LNCaP clone FGC (cell line): ENCODE measurements around the gene BORCS8.

Source experiments
- DNase-seq: peaks from one replicate; pipeline ENCODE4 v3.0.0-alpha.2; 2011; ENCODE audit warnings: low read depth
- H3K4me3 ChIP-seq: 2 replicates; pipeline ENCODE4 v1.5.1; 2011; ENCODE audit warnings: mild to moderate bottlenecking, low read depth, low read length, control low read depth
- CTCF ChIP-seq: IDR thresholded peaks from 2 replicates; pipeline ENCODE4 v1.5.1; 2012; ENCODE audit warnings: mild to moderate bottlenecking; ENCODE audit not compliant: control insufficient read depth, insufficient read depth; ENCODE audit errors: extremely low read depth

BORCS8 gene

GRCh38 chr19:19206938-19207337 is 15.0 kb upstream of the BORCS8 start:
- no peak for DNase-seq
- TF ChIP-seq CTCF = no peak
- H3K4me3 ChIP-seq = no peak overlapping the region

GRCh38 chr19:19205416-19206410 is 13.8 kb upstream of the BORCS8 start:
- TF ChIP-seq CTCF = no peak
- no peak for DNase-seq

GRCh38 chr19:19204181-19204580 is 12.2 kb upstream of the BORCS8 start:
- DNase-seq = no peak
- TF ChIP-seq CTCF = no peak
- no peak overlapping the region for H3K4me3 ChIP-seq

More at GRCh38 chr19:19205416-19206410, 13.8 kb upstream of the BORCS8 start:
- H3K4me3 ChIP-seq = no peak overlapping the region

GRCh38 chr19:19203012-19203856 is 11.3 kb upstream of the BORCS8 start, which contains the start of gene NR2C2AP:
TSS of gene NR2C2AP (minus strand) at chr19:19203414. CDS start at chr19:19203060, 354 bp downstream.
- no peak for TF ChIP-seq CTCF
- H3K4me3 ChIP-seq = peak within 1 kb of the TSS; percentile 91
- DNase-seq = peak; percentile 79

- DNase-seq = no peak
- H3K4me3 ChIP-seq = peak overlapping the region; percentile 91
- TF ChIP-seq CTCF = no peak
Measured at GRCh38 chr19:19202707-19203011, 10.7 kb upstream of the BORCS8 start.

GRCh38 chr19:19201697-19202630 is 10.0 kb upstream of the BORCS8 start:
- no peak for TF ChIP-seq CTCF
- DNase-seq = no peak
- peak overlapping the region; percentile 91 for H3K4me3 ChIP-seq
